Ishikawa (cell line): ENCODE measurements around the gene TMCC1.

Experiments
- CREB1 ChIP-seq: IDR thresholded peaks from 2 replicates; pipeline ENCODE4 v1.6.1; 2012; ENCODE audit warnings: low read depth
- EP300 ChIP-seq: IDR thresholded peaks from 2 replicates; pipeline ENCODE4 v1.6.1; 2012; ENCODE audit warnings: borderline replicate concordance
- NFIC ChIP-seq: IDR thresholded peaks from 2 replicates; pipeline ENCODE4 v1.6.1; 2012
- RAD21 ChIP-seq: IDR thresholded peaks from 2 replicates; pipeline ENCODE4 v1.6.1; 2012; ENCODE audit warnings: low read depth
- TAF1 ChIP-seq: IDR thresholded peaks from 2 replicates; pipeline ENCODE4 v1.6.1; 2012; ENCODE audit warnings: low read depth, mild to moderate bottlenecking
- TF ChIP-seq, protein P1 (sequence below): IDR thresholded peaks from 2 replicates; pipeline ENCODE4 v1.6.1; 2012; ENCODE audit warnings: low read depth, mild to moderate bottlenecking

DNA sequence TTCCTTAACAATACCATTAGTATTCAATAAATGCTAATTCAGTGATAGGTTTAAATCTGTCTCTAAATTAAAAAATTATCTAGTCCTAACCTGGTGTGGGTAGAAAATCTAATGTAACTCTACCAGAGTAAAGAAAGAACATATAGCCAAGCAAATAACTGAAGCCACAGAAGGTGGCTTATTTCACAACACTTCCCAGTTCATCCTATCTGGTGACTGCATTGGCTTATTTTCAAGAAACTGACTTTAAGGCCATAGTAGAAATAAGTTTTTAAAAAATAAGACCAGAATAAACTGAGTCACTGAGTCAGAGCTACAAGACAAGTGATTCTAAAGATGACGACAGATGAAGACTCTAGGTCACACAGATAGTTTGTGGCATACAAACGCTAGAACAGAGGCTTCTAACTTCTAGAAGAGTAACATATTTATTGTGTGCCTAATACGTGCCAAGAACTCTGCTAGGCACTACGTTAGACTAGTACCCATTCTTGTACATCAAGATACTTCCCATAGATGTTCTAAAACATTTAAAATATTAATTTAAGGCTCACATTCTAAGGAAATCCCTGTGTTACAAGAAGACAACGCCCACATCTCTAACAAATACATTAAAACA lies 25.9 kb downstream of the TMCC1 start:
- TF ChIP-seq, protein P1, sequence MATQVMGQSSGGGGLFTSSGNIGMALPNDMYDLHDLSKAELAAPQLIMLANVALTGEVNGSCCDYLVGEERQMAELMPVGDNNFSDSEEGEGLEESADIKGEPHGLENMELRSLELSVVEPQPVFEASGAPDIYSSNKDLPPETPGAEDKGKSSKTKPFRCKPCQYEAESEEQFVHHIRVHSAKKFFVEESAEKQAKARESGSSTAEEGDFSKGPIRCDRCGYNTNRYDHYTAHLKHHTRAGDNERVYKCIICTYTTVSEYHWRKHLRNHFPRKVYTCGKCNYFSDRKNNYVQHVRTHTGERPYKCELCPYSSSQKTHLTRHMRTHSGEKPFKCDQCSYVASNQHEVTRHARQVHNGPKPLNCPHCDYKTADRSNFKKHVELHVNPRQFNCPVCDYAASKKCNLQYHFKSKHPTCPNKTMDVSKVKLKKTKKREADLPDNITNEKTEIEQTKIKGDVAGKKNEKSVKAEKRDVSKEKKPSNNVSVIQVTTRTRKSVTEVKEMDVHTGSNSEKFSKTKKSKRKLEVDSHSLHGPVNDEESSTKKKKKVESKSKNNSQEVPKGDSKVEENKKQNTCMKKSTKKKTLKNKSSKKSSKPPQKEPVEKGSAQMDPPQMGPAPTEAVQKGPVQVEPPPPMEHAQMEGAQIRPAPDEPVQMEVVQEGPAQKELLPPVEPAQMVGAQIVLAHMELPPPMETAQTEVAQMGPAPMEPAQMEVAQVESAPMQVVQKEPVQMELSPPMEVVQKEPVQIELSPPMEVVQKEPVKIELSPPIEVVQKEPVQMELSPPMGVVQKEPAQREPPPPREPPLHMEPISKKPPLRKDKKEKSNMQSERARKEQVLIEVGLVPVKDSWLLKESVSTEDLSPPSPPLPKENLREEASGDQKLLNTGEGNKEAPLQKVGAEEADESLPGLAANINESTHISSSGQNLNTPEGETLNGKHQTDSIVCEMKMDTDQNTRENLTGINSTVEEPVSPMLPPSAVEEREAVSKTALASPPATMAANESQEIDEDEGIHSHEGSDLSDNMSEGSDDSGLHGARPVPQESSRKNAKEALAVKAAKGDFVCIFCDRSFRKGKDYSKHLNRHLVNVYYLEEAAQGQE, result no peak
- TF ChIP-seq RAD21, result no peak
- no peak for TF ChIP-seq CREB1
- no peak for TF ChIP-seq TAF1
- no peak for TF ChIP-seq EP300
- TF ChIP-seq NFIC, result no peak
